ENCODE measurements around the gene BABAM2.
"Not testable (repeated sequence)": the region's sequence is repeated elsewhere in the genome, so short reads cannot be mapped to it uniquely, and the experiment has no call there.

The BABAM2 gene

DNA sequence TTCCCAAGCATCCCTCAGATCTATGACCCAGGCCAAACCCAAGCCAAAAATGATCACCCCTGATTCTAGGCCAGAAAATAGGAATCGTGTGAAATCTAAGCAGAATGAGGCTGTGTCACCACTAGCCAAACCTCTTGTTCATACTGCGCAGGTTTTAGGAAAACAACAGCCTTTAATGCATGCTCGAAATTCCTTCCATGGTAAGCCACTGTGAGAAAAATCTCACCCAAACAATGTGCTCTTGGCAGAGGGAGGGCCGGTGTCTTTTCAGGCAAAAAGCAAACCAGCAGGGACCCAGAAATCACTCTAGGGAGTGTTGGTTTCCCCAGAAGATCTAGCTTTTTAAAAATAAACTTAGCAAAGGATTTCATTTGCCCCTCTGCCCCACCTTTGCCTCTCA lies 430.9 kb downstream of the BABAM2 start:
- Histone ChIP-seq H3K4me1 (ENCODE audit: control insufficient read depth, insufficient read depth, low read length) (no peaks in the 10 kb centered on the region), H3K4me3 (ENCODE audit: low read length) (no peak overlapping the region), H3K36me3 (ENCODE audit: control insufficient read depth, insufficient read depth, low read length) (no peaks in the 10 kb centered on the region), H3K27me3 (ENCODE audit: control insufficient read depth, insufficient read depth, low read length) (no peaks in the 10 kb centered on the region), H3K9ac (ENCODE audit: low read length) (no peak overlapping the region), H3K27ac (ENCODE audit: low read depth, low read length) (no peak overlapping the region)

- no peak overlapping the region for H3K4me3 ChIP-seq (ENCODE audit: low read length)
- H3K27ac ChIP-seq (ENCODE audit: low read depth, low read length): no peak overlapping the region
- peaks cover 2% of the 10 kb centered on the region for H3K4me1 ChIP-seq (ENCODE audit: control insufficient read depth, insufficient read depth, low read length)
- no peaks in the 10 kb centered on the region for H3K27me3 ChIP-seq (ENCODE audit: control insufficient read depth, insufficient read depth, low read length)
- no peak overlapping the region for H3K9ac ChIP-seq (ENCODE audit: low read length)
- no peaks in the 10 kb centered on the region for H3K36me3 ChIP-seq (ENCODE audit: control insufficient read depth, insufficient read depth, low read length)
These were observed 431.5 kb downstream of the BABAM2 start for GRCh38 chr2:28322051-28322450.

DNA sequence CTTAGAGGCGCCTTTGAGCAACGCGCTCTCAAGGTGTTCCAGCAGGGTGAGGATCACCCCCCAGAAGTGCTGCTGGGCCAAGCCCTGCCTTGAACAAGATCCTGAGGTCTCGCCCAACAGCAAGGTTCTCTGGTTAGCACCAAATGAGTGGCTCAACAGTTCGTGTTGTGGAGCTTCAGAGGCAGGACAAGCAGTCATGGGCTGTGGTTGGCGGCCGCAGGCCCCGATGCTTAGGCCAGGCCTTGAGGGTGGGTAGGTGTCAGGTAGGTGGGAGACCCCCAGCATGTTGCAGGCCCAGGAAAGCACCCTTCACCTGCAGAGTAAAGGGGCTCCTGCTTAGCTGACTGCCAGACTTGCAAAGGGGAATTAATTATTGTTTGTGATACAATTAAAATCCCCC lies 431.9 kb downstream of the BABAM2 start:
- Histone ChIP-seq H3K4me1 (ENCODE audit: control insufficient read depth, insufficient read depth, low read length) (peaks cover 2% of the 10 kb centered on the region), H3K9ac (ENCODE audit: low read length) (no peak overlapping the region)

DNA sequence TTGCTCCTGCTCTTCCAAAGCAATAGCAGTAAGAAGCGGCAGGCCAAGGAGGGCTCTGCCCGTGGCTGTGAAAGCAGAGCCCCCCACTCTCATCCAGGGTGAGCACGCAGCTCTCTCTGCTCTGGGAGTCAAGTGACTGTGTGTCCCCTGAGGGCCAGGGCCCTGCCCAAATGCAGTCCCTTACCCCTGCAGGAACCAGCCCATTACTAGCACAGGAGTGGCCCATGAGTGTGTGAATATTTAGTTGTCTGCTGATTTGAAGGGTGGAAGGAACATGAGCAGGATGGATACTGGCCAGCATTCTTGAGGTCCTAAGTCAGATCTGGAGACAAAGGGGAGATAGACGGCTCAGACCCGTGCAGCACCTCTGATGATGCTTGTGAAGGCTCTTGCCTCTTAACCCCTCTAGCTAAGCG lies 432.5 kb downstream of the BABAM2 start:
- Histone ChIP-seq H3K9ac (ENCODE audit: low read length) (no peak overlapping the region), H3K4me3 (ENCODE audit: low read length) (no peak overlapping the region), H3K27ac (ENCODE audit: low read depth, low read length) (no peak overlapping the region), H3K4me1 (ENCODE audit: control insufficient read depth, insufficient read depth, low read length) (peaks cover 2% of the 10 kb centered on the region), H3K27me3 (ENCODE audit: control insufficient read depth, insufficient read depth, low read length) (no peaks in the 10 kb centered on the region), H3K36me3 (ENCODE audit: control insufficient read depth, insufficient read depth, low read length) (no peaks in the 10 kb centered on the region)

More for the DNA sequence above, 431.9 kb downstream of the BABAM2 start:
- Histone ChIP-seq H3K27ac (ENCODE audit: low read depth, low read length) (no peak overlapping the region), H3K4me3 (ENCODE audit: low read length) (no peak overlapping the region), H3K36me3 (ENCODE audit: control insufficient read depth, insufficient read depth, low read length) (no peaks in the 10 kb centered on the region), H3K27me3 (ENCODE audit: control insufficient read depth, insufficient read depth, low read length) (no peaks in the 10 kb centered on the region)

DNA sequence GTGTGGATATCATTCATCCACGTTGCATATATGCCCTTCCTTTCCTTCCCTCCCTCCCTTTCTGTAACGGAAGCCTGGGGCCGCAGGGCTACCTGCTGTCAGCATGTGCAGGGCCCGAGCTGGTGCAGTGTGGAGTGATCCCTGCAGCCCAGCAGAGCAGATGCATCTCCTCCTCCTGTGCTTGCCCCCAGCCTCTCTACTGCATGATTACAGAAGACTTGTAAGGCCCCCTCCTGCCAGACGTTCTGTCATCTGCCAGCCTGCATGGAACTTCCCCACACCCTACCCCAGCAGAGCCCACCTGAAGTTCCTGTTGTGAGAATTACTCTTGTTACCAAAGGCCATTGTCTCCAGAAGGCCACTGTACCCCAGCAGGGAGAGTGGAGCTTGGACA lies 434.6 kb downstream of the BABAM2 start:
- no peaks in the 10 kb centered on the region for H3K36me3 ChIP-seq (ENCODE audit: control insufficient read depth, insufficient read depth, low read length)
- H3K27me3 ChIP-seq (ENCODE audit: control insufficient read depth, insufficient read depth, low read length): no peaks in the 10 kb centered on the region
- no peak overlapping the region for H3K9ac ChIP-seq (ENCODE audit: low read length)
- H3K4me3 ChIP-seq (ENCODE audit: low read length): no peak overlapping the region
- peaks cover 2% of the 10 kb centered on the region for H3K4me1 ChIP-seq (ENCODE audit: control insufficient read depth, insufficient read depth, low read length)
- H3K27ac ChIP-seq (ENCODE audit: low read depth, low read length): no peak overlapping the region

DNA sequence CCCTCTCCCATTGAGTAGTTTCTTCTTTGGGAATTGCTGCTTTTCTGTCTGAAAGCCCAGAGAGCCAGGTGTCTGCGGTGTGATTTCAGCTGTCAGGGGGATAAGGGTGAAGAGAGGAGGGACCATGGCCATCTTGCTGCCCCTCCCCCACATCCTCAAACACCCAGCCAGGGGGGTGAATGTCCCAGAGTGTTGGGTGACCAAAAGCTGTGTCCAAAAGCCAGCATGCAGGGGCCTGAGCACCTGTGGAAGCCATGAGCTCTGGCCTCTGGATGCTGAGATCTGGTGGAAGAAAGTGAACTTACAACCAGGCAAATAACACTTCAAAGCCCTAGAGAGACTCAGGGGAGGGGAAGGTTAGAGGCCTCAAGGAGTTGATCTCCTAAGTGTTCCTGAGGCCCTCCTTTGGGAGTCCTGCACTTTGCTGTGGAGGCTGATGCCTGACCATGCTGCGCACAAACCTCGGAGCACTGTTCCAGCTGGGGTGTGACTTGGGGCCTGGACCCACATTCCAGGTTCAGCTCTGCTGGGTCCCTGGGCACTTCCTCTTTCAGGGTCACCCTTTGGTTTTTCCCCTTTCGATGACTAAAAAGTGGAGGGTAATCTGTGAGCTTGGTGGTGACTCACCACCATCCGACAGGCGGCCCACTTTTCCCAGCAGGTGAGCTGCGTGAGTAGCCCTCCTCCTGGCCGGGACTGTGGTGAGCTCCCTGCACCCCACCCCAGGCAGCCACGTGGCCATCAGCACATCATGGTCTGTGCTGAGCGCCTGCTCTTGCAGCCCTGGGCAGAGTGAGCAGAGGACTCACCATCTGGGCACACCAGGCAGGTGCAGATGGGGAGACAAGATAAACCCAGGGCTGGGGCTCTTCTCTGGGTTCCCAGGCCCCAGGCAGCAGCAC lies 435.3 kb downstream of the BABAM2 start:
- no peak overlapping the region for H3K9ac ChIP-seq (ENCODE audit: low read length)
- H3K27me3 ChIP-seq (ENCODE audit: control insufficient read depth, insufficient read depth, low read length): no peaks in the 10 kb centered on the region
- H3K4me1 ChIP-seq (ENCODE audit: control insufficient read depth, insufficient read depth, low read length): peaks cover 2% of the 10 kb centered on the region
- no peaks in the 10 kb centered on the region for H3K36me3 ChIP-seq (ENCODE audit: control insufficient read depth, insufficient read depth, low read length)
- no peak overlapping the region for H3K4me3 ChIP-seq (ENCODE audit: low read length)
- H3K27ac ChIP-seq (ENCODE audit: low read depth, low read length): no peak overlapping the region

DNA sequence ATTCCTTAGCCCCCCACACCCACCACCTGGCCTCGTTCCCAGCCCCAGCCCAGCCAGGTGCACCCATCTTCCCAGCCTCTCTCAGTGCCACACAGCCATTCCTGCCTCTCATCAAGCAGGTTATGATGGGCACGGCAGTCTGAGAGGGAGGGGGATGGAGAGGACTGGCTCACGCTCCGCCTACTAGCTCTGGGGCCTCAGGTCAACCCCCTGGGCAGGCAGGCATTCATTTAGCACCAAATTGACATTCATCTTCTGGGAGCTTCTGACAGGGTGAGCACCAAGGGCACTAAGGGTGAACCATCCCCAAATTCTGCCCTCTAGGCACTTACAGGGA lies 435.9 kb downstream of the BABAM2 start:
- no peaks in the 10 kb centered on the region for H3K36me3 ChIP-seq (ENCODE audit: control insufficient read depth, insufficient read depth, low read length)
- no peak overlapping the region for H3K27ac ChIP-seq (ENCODE audit: low read depth, low read length)
- H3K4me1 ChIP-seq (ENCODE audit: control insufficient read depth, insufficient read depth, low read length): peaks cover 2% of the 10 kb centered on the region
- H3K9ac ChIP-seq (ENCODE audit: low read length): no peak overlapping the region
- H3K27me3 ChIP-seq (ENCODE audit: control insufficient read depth, insufficient read depth, low read length): no peaks in the 10 kb centered on the region
- H3K4me3 ChIP-seq (ENCODE audit: low read length): no peak overlapping the region

- H3K27ac ChIP-seq (ENCODE audit: low read depth, low read length): no peak overlapping the region
- H3K4me1 ChIP-seq (ENCODE audit: control insufficient read depth, insufficient read depth, low read length): peaks cover 2% of the 10 kb centered on the region
- no peak overlapping the region for H3K9ac ChIP-seq (ENCODE audit: low read length)
- H3K4me3 ChIP-seq (ENCODE audit: low read length): no peak overlapping the region
- no peaks in the 10 kb centered on the region for H3K27me3 ChIP-seq (ENCODE audit: control insufficient read depth, insufficient read depth, low read length)
- no peaks in the 10 kb centered on the region for H3K36me3 ChIP-seq (ENCODE audit: control insufficient read depth, insufficient read depth, low read length)
These were observed 436.5 kb downstream of the BABAM2 start for GRCh38 chr2:28326881-28327505.

GRCh38 chr2:28327581-28327955 lies 437.0 kb downstream of the BABAM2 start:
- no peak overlapping the region for H3K9ac ChIP-seq (ENCODE audit: low read length)

GRCh38 chr2:28327956-28328922 lies 437.7 kb downstream of the BABAM2 start:
- Histone ChIP-seq H3K27ac (ENCODE audit: low read depth, low read length) (no peak overlapping the region), H3K27me3 (ENCODE audit: control insufficient read depth, insufficient read depth, low read length) (no peaks in the 10 kb centered on the region), H3K4me1 (ENCODE audit: control insufficient read depth, insufficient read depth, low read length) (peaks cover 2% of the 10 kb centered on the region), H3K9ac (ENCODE audit: low read length) (no peak overlapping the region), H3K4me3 (ENCODE audit: low read length) (no peak overlapping the region), H3K36me3 (ENCODE audit: control insufficient read depth, insufficient read depth, low read length) (no peaks in the 10 kb centered on the region)

More at GRCh38 chr2:28327581-28327955, 437.0 kb downstream of the BABAM2 start:
- no peaks in the 10 kb centered on the region for H3K27me3 ChIP-seq (ENCODE audit: control insufficient read depth, insufficient read depth, low read length)
- no peaks in the 10 kb centered on the region for H3K36me3 ChIP-seq (ENCODE audit: control insufficient read depth, insufficient read depth, low read length)
- peaks cover 2% of the 10 kb centered on the region for H3K4me1 ChIP-seq (ENCODE audit: control insufficient read depth, insufficient read depth, low read length)
- no peak overlapping the region for H3K27ac ChIP-seq (ENCODE audit: low read depth, low read length)
- no peak overlapping the region for H3K4me3 ChIP-seq (ENCODE audit: low read length)

GRCh38 chr2:28329184-28329583 lies 438.7 kb downstream of the BABAM2 start:
- Histone ChIP-seq H3K9ac (ENCODE audit: low read length) (no peak overlapping the region), H3K27ac (ENCODE audit: low read depth, low read length) (no peak overlapping the region), H3K27me3 (ENCODE audit: control insufficient read depth, insufficient read depth, low read length) (no peaks in the 10 kb centered on the region), H3K36me3 (ENCODE audit: control insufficient read depth, insufficient read depth, low read length) (no peaks in the 10 kb centered on the region), H3K4me3 (ENCODE audit: low read length) (no peak overlapping the region), H3K4me1 (ENCODE audit: control insufficient read depth, insufficient read depth, low read length) (peaks cover 2% of the 10 kb centered on the region)

GRCh38 chr2:28330722-28331121 lies 440.2 kb downstream of the BABAM2 start:
- not testable (repeated sequence) for H3K36me3 ChIP-seq (ENCODE audit: control insufficient read depth, insufficient read depth, low read length); H3K27ac ChIP-seq (ENCODE audit: low read depth, low read length); H3K27me3 ChIP-seq (ENCODE audit: control insufficient read depth, insufficient read depth, low read length); H3K4me3 ChIP-seq (ENCODE audit: low read length); H3K9ac ChIP-seq (ENCODE audit: low read length); H3K4me1 ChIP-seq (ENCODE audit: control insufficient read depth, insufficient read depth, low read length)
